ENCODE measurements around the gene PM20D1.

DNA sequence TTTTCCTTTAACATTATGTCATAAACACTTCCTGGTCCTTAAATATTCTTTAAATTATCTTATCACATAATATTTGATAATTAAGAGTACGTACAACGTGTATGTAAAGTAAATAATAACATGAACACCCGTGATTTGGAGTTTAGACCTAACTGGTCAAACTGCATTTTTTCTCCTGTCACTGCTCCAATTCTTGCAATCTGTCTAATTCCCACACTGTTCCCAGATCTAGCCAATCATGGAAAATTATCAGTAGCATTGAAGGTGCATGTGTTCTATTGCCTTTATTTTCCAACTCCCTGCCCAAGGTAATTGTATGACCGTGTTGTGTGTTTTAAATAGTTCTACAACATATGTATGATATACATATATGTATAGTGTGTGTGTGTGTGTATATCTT, 2.1 kb upstream of the PM20D1 start:
- TF ChIP-seq, protein P1, sequence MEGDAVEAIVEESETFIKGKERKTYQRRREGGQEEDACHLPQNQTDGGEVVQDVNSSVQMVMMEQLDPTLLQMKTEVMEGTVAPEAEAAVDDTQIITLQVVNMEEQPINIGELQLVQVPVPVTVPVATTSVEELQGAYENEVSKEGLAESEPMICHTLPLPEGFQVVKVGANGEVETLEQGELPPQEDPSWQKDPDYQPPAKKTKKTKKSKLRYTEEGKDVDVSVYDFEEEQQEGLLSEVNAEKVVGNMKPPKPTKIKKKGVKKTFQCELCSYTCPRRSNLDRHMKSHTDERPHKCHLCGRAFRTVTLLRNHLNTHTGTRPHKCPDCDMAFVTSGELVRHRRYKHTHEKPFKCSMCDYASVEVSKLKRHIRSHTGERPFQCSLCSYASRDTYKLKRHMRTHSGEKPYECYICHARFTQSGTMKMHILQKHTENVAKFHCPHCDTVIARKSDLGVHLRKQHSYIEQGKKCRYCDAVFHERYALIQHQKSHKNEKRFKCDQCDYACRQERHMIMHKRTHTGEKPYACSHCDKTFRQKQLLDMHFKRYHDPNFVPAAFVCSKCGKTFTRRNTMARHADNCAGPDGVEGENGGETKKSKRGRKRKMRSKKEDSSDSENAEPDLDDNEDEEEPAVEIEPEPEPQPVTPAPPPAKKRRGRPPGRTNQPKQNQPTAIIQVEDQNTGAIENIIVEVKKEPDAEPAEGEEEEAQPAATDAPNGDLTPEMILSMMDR (IDR thresholded peaks at IDR 0.05; ENCODE audit: insufficient read depth, low read depth, low read length) = no peak
- TF ChIP-seq EZH2 (IDR thresholded peaks at IDR 0.05; ENCODE audit: insufficient read depth, low read length) = no peak
